ENCODE results near the gene TK1. TPM values are rescaled to one million over a fixed set of nuclear protein-coding genes. Genes with fewer than 3 reads are reported as not detected.
A peak's percentile ranks its signal among the peaks of the same experiment; 100 is the strongest.

The TK1 gene
- total RNA-seq, 2 experiments from 2014 or later, result 144 to 150 TPM

DNA sequence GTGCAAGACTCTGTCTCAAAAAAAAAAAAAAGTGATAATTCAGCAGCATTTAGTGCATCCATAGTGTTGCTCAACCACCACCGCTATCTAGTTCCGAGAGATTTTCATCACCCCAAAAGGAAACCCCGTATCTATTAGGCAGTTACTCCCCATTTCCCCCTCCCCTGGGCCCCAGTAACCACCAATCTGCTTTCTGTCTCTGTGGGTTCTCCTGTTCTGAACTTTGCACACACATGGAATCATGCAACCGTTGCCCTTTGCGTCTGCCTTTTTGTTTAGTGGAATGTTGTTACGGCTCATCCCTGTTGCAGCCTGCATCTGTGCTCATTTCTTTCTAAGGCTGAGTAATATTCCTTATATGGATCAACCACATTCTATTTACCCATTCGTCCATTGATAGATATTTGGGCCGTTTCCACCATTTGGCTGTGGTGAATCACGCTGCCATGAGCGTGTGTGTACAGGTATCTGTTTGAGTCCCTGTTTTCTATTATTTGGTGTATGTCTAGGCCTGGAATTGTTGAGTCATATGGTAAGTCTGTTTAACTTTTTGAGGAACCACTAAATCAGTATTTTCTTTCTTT is 27.2 kb downstream of the TK1 start:
- no peak overlapping the region for H3K27ac Mint-ChIP-seq
- no peaks in the 10 kb centered on the region for H3K36me3 Mint-ChIP-seq
- no peaks in the 10 kb centered on the region for H3K9me3 Mint-ChIP-seq
- no peak overlapping the region for H3K4me3 Mint-ChIP-seq
- H3K27me3 Mint-ChIP-seq, result no peaks in the 10 kb centered on the region
- no peak for DNase-seq
- peaks cover 13% of the 10 kb centered on the region for H3K4me1 Mint-ChIP-seq

DNA sequence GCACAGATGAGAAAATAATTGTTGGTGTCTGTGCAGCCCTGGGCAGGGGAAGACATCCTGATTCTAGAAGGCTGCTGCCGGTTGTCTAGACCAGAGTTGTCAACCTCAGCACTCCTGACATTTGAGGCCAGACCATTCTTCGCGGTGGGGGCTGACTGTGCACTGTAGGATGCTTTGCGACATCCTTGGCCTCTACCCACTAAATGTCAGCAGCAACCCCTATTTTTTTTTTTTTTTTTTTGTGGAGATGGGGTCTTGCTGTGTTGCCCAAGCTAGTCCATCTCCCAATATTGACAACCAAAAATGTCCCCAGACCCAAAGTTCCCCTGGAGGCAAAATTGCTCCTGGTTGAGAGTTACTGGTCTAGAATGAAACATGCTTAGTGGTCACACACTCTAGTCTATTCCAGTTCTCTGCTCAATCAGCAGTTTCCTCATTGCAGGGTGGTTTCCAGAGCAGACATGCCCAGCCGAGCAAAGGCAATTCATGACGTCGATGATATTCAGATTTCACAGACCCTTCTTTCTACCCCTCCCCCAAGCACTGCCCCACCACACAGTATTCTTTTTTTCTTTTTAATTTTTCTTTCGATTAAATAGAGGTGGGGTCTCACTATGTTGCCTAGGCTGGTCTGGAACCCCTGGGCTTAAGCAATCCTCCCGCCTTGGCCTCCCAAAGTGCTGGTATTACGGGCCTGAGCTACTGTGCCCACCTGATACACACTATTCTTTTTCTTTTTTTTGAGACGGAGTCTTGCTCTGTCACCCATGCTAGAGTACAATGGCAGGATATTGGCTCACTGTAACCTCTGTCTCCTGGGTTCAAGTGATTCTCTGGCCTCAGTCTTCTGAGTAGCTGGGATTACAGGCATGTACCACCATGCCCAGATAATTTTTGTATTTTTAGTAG is 31.7 kb downstream of the TK1 start:
- H3K27ac Mint-ChIP-seq, result no peak overlapping the region
- H3K9me3 Mint-ChIP-seq, result no peaks in the 10 kb centered on the region
- no peak overlapping the region for H3K4me3 Mint-ChIP-seq
- H3K27me3 Mint-ChIP-seq, result no peaks in the 10 kb centered on the region
- H3K36me3 Mint-ChIP-seq, result no peaks in the 10 kb centered on the region
- peaks cover 13% of the 10 kb centered on the region for H3K4me1 Mint-ChIP-seq
- no peak for DNase-seq

GRCh38 chr17:78151514-78152008 is 35.3 kb downstream of the TK1 start:
- H3K27ac Mint-ChIP-seq, result no peak overlapping the region

DNA sequence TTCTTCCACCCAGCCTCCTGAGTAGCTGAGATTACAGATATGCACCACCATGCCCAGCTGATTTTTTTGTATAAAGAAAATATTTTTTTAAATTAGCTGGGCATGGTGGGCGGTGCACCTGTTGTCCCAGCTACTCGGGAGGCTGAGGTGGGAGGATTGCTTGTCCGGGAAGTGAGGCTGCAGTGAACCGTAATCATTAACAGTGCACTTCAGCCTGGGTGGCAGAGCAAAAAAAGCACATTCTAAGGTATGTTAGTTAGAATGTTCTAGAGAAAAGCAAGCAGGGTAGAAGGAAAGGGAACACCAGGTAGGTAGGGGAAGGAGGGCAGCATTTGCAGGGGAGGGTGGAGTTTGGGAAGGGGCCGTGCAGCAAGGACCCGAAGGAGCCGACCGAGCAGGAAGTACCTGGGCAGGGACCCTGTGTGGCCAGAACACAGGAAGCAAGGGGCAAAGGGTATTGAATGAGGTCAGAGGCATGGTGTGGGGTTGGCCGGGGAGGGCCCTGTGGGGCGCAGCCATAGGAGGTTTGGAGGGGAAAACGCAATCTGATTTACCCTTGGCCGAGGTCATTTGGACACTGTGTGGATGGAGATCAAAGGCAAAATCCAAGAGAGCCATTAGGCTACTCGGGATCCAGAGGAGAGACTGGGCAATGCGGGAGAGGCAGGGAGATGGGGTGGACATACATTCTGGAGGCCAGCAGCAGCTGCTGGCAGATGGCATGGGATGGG is 38.4 kb downstream of the TK1 start:
- DNase-seq, result no peak
- peaks cover 21% of the 10 kb centered on the region for H3K4me1 Mint-ChIP-seq
- no peaks in the 10 kb centered on the region for H3K36me3 Mint-ChIP-seq
- no peak overlapping the region for H3K4me3 Mint-ChIP-seq
- no peaks in the 10 kb centered on the region for H3K27me3 Mint-ChIP-seq
- H3K27ac Mint-ChIP-seq, result no peak overlapping the region
- no peaks in the 10 kb centered on the region for H3K9me3 Mint-ChIP-seq

More at GRCh38 chr17:78151514-78152008, 35.3 kb downstream of the TK1 start:
- Mint-ChIP-seq H3K9me3 (no peaks in the 10 kb centered on the region), H3K36me3 (no peaks in the 10 kb centered on the region), H3K4me1 (peaks cover 18% of the 10 kb centered on the region), H3K27me3 (no peaks in the 10 kb centered on the region), H3K4me3 (no peak overlapping the region)
- DNase-seq, result no peak

GRCh38 chr17:78147315-78147998 is 39.4 kb downstream of the TK1 start:
- Mint-ChIP-seq H3K9me3 (no peaks in the 10 kb centered on the region), H3K36me3 (peaks cover 4% of the 10 kb centered on the region), H3K4me1 (peaks cover 27% of the 10 kb centered on the region), H3K27ac (peak overlapping the region; percentile 28), H3K4me3 (no peak overlapping the region), H3K27me3 (no peaks in the 10 kb centered on the region)
- no peak for DNase-seq

DNA sequence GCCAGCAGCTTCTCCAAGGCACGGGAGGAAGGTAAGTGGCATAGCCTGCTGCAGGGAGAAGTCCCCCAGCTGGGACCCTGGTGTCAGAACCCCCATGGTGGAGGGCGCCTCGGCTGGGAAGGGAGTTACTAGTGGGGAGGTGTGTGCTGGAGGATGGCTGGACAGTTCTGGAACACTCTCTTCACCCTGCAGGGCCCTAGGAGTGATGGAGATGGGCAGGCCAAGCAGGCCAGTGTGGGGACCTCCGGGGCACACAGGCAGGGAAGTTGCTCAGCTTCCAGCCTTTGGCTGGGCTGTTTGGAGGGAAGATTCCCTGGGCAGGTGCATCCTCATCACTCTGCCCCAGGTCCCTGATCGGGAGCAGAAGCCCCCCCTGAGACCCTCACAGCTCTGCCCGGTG is 40.0 kb downstream of the TK1 start:
- peaks cover 6% of the 10 kb centered on the region for H3K36me3 Mint-ChIP-seq
- no peak overlapping the region for H3K4me3 Mint-ChIP-seq
- peaks cover 33% of the 10 kb centered on the region for H3K4me1 Mint-ChIP-seq
- no peak overlapping the region for H3K27ac Mint-ChIP-seq
- no peaks in the 10 kb centered on the region for H3K9me3 Mint-ChIP-seq
- DNase-seq, result no peak
- H3K27me3 Mint-ChIP-seq, result no peaks in the 10 kb centered on the region

GRCh38 chr17:78146471-78146869 is 40.4 kb downstream of the TK1 start:
- H3K9me3 Mint-ChIP-seq, result no peaks in the 10 kb centered on the region
- no peaks in the 10 kb centered on the region for H3K27me3 Mint-ChIP-seq
- peaks cover 35% of the 10 kb centered on the region for H3K4me1 Mint-ChIP-seq
- peaks cover 6% of the 10 kb centered on the region for H3K36me3 Mint-ChIP-seq
- H3K27ac Mint-ChIP-seq, result no peak overlapping the region
- DNase-seq, result no peak
- no peak overlapping the region for H3K4me3 Mint-ChIP-seq

DNA sequence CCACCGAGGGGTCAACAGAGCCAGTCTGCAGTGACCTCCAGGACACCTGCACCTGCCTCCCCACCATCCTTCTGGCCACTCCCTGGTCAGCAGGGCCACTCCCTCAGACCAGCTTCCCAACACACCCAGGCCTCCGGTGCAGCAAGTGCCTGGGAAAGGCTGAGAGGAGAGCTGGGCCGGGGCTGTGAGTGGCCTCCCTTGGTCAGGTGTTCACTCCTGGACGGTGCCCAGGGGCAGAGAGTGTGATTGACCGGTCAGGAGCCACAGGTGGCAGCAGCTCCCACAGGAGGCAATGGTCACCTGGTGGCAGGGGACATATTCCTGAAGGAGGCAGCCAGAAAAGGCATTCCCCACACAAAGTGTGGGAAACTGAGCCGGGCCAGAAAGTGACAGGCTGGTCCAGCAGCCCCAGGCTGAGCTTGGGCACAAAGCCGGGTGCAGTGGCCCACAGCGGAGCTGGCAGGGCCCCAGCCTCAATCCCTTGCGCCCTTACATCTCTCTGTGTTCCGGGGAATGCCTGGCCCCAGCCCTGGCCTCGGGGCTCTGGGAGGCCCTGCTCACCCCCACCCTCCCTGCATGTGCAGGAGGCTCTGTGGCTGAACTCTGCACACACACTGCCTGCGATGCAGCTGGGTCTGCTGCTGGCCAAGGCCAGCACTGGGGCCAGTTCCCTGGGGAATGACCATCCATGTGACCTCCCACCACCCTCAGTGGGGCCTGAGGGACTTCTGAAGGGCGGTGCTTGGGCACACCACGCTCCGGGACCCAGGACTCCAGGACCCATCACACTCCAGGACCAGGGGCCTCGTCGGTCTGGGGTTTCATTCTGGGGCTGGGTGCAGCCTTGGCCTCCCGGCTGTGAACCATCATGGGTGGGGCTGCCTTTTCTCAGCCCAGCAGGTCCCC is 41.9 kb downstream of the TK1 start:
- Mint-ChIP-seq H3K27ac (peak overlapping the region; percentile 45), H3K36me3 (peaks cover 13% of the 10 kb centered on the region), H3K4me1 (peaks cover 43% of the 10 kb centered on the region), H3K4me3 (no peak overlapping the region), H3K27me3 (no peaks in the 10 kb centered on the region), H3K9me3 (no peaks in the 10 kb centered on the region)
- no peak for DNase-seq

DNA sequence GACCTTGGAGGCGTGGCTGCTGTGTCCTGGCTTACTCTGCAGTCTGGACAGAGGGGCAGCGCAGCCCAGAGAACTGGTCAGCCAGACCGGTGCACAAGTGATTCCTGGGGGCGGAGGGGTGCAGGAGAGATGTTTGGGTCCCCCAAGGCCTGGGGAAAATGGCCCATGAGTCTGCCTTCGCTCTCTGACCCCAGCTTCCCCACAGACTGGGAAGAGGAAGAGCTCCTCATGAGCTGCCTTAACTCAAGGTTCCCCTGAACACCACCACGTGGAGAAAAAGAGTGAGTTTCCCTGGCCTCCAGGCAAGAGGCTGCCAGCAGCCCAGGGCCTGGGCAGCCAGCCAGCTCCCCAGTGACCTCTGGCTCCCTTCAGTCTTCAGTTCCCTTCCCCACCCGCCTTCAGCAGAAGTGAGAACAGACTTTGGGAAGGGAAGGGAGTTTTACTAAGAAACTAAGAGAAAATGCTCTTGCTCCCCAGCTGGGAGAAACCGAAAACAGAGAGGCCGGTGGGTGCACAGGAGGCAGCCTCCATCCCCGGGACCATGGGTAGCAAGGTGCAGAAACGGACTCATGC is 42.6 kb downstream of the TK1 start:
- Mint-ChIP-seq H3K36me3 (peaks cover 17% of the 10 kb centered on the region), H3K27me3 (no peaks in the 10 kb centered on the region), H3K4me1 (peaks cover 48% of the 10 kb centered on the region), H3K27ac (peak overlapping the region; percentile 45), H3K9me3 (no peaks in the 10 kb centered on the region), H3K4me3 (no peak overlapping the region)
- no peak for DNase-seq

- Mint-ChIP-seq H3K27me3 (no peaks in the 10 kb centered on the region), H3K27ac (peak overlapping the region; percentile 47), H3K4me3 (no peak overlapping the region), H3K4me1 (peaks cover 53% of the 10 kb centered on the region), H3K9me3 (no peaks in the 10 kb centered on the region), H3K36me3 (peaks cover 19% of the 10 kb centered on the region)
- DNase-seq, result no peak
Measured at GRCh38 chr17:78143214-78144146, 43.4 kb downstream of the TK1 start.

DNA sequence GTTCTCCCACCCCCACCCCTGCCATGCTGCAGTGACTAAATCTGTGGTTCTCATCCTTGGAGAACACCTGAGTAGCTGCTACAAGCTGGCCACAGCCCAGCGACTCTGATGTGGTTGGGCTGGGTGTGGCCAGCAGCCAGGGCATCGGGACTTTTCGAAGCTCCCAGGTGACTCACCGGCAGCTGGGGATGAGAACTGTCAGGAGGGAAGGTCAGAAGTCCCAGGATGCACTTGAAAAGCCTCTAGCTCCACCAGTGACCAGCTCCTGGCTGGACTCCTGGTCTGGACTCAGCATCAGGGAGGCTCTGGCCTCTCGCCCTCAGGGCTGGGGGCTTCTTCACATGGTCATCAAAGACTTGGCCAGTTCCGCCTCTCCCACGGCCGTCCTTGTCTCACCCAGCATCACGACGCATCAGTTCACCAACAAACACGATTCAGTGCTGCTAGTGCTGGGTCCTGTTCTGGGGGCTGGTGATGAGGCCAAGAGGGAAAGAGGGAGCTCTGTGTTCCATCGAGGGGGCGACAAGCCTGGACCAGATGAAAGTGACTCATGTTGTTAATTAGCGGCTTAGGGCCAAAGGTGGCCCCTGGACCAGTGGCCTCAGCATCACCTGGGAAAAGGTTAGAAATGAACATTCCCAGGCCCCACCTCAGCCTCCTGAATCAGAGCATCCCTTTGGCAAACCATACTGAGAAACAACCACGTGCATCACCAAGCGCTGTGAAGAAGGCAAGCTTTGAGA is 44.6 kb downstream of the TK1 start:
- no peaks in the 10 kb centered on the region for H3K27me3 Mint-ChIP-seq
- peaks cover 55% of the 10 kb centered on the region for H3K4me1 Mint-ChIP-seq
- peaks cover 24% of the 10 kb centered on the region for H3K36me3 Mint-ChIP-seq
- H3K9me3 Mint-ChIP-seq, result no peaks in the 10 kb centered on the region
- H3K27ac Mint-ChIP-seq, result no peak overlapping the region
- no peak overlapping the region for H3K4me3 Mint-ChIP-seq
- DNase-seq, result no peak

DNA sequence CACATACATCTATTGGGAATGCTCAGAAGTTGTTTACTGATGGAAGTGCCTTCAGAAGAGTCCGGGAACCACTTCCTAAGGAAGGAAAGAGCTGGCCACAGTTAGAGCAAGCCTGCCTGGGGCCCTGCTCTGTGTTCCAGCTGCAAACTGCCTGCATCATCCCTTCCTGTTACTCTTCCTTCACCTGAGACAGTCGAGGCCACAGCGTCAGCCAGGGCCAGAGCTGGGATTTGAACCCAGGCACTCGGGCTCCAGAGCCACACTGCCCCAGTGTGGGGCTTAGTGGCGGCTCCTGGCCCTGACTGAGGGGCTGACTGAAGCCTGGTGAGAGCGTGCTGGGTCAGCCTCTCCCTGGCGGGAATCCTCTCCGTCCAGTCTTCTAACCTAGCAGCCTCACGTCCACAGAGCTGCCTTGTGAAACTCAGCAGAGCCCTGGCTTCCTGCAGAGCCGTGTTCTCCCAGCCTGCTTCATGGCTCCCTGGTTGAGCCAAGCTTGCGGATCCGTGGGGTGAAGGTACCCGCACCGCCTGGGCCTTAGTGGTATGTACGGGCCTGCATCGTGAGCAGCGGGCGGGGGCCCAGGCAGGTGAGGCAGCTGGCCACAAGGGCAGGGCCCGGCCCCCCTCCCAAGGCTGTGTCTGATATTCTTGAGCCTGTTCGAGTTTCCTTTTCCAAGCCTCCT is 45.3 kb downstream of the TK1 start:
- peaks cover 31% of the 10 kb centered on the region for H3K36me3 Mint-ChIP-seq
- no peaks in the 10 kb centered on the region for H3K27me3 Mint-ChIP-seq
- no peaks in the 10 kb centered on the region for H3K9me3 Mint-ChIP-seq
- H3K4me3 Mint-ChIP-seq, result no peak overlapping the region
- H3K4me1 Mint-ChIP-seq, result peaks cover 60% of the 10 kb centered on the region
- DNase-seq, result no peak
- H3K27ac Mint-ChIP-seq, result no peak overlapping the region
